LNCaP clone FGC (cell line): ENCODE results near the gene DSCAM.

ENCODE experiments used
- DNase-seq: peaks from one replicate; pipeline ENCODE4 v3.0.0-alpha.2; 2011; ENCODE audit warnings: low read depth
- H3K4me3 ChIP-seq: 2 replicates; pipeline ENCODE4 v1.5.1; 2011; ENCODE audit warnings: mild to moderate bottlenecking, low read depth, low read length, control low read depth
- TF ChIP-seq, protein P1 (sequence below): IDR thresholded peaks from 2 replicates; pipeline ENCODE4 v1.5.1; 2012; ENCODE audit warnings: mild to moderate bottlenecking; ENCODE audit not compliant: control insufficient read depth, insufficient read depth; ENCODE audit errors: extremely low read depth

Gene DSCAM

GRCh38 chr21:40829791-40830190, 17.2 kb downstream of the DSCAM start:
- DNase-seq, result no peak
- no peak overlapping the region for H3K4me3 ChIP-seq
- TF ChIP-seq, protein P1, sequence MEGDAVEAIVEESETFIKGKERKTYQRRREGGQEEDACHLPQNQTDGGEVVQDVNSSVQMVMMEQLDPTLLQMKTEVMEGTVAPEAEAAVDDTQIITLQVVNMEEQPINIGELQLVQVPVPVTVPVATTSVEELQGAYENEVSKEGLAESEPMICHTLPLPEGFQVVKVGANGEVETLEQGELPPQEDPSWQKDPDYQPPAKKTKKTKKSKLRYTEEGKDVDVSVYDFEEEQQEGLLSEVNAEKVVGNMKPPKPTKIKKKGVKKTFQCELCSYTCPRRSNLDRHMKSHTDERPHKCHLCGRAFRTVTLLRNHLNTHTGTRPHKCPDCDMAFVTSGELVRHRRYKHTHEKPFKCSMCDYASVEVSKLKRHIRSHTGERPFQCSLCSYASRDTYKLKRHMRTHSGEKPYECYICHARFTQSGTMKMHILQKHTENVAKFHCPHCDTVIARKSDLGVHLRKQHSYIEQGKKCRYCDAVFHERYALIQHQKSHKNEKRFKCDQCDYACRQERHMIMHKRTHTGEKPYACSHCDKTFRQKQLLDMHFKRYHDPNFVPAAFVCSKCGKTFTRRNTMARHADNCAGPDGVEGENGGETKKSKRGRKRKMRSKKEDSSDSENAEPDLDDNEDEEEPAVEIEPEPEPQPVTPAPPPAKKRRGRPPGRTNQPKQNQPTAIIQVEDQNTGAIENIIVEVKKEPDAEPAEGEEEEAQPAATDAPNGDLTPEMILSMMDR, result no peak

- no peak overlapping the region for H3K4me3 ChIP-seq
- no peak for DNase-seq
- TF ChIP-seq, protein P1, result no peak
These were observed 17.6 kb downstream of the DSCAM start for GRCh38 chr21:40829308-40829707.

DNA sequence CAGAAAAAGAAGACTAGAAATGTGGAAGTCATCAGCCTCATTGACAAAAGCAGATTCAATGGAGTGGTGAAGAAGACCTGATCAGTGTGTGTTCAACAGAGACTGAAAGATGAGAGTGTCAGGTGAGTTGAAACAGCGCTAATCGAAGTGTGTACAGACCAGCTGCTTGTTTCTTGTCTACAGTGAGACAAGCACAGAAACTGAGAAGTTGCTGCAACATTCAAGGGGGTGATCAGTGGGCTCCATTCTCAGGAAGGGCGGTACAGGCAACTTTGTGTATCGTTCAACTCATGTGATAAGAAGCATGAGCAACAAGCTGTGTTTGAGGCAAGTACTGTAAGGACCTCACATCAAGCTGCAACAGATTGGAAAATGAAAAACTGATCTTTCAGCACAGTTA, 19.4 kb downstream of the DSCAM start:
- no peak for DNase-seq
- TF ChIP-seq, protein P1, result no peak

DNA sequence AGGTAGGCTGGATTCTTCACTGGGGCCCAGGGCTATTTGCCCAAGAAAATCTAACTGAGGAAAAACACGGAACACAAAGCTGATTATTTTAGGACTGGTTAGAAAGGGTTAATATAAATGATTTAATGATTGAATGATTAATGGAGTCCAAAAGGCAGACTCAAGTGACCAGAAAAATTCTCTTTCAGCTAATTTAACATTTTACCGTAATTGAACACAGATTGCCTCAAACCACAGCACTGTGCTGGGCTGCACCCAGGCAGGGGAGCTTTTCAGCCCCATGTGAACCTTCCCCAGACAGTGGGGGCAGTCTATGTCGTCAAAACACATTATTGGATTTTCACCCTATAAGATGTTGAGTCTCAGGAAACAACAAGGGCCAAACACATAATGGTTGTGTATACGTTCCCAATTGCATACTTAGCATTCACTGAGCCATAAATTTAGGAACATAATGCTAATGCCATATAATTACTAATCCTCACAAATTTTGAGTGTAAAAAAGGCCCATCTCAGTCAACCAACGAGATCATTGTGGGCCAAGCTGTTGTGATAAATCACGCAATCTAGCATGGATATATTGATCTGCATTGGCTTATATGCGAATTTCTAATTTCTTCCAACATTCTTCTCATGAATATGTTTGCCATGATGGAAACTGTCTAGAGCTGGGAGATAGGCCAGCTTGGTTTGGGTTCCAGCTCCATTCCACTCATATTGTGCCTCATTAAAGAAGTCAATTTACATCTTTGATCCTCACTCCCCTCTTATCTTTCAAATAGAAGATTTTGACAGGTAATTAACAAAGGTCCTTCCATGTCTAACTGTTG, 27.7 kb downstream of the DSCAM start:
- no peak overlapping the region for H3K4me3 ChIP-seq
- TF ChIP-seq, protein P1, result no peak
- DNase-seq, result no peak

More for the DNA sequence above, 19.4 kb downstream of the DSCAM start:
- H3K4me3 ChIP-seq, result no peak overlapping the region

DNA sequence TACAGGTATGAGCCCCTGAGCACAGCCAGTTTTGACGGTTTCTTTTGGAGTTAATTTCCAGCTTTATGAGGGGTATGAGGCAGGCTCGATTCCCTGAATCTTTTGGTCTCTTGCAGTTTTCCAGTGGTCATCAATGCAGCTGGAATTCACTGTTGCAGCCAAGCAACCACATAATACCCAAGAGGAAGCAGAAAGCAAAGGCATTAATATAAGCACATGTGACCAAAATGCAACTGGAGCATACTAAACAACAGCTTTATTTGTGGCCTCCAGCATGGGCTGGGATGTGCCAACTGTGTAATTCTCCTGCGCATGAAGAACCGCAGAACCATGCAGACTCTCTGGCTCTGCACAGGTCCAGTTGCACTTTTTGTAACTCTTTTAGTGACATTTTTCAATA, 33.0 kb downstream of the DSCAM start:
- DNase-seq, result no peak
- TF ChIP-seq, protein P1, result no peak
- no peak overlapping the region for H3K4me3 ChIP-seq

GRCh38 chr21:40809673-40810197, 37.2 kb downstream of the DSCAM start:
- H3K4me3 ChIP-seq, result no peak overlapping the region
- TF ChIP-seq, protein P1, result no peak
- no peak for DNase-seq

DNA sequence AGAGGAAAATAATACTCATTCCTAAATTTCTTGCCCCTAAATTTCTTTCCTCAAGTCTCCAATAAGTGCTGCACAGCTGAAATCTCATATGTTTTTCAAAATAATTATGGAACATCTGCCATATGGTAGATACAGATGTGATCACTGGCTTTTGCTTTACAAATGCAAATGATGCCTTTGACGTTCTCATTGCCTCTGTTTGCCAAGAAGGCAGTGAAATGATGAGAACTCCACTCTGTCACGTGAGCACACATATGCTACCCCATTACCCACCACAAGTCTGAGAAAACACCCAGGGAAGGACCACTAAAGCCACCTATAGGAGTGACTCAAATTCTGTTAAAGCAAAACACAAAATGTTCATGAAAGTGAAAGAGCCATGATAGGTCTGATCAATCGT, 43.9 kb downstream of the DSCAM start:
- TF ChIP-seq, protein P1, result no peak
- no peak overlapping the region for H3K4me3 ChIP-seq
- no peak for DNase-seq
